C4-2B (cell line): ENCODE measurements around the gene ALOX5AP.

Experiments
- CTCF ChIP-seq: fragments of 450-650 bp; conservative IDR thresholded peaks from 2 replicates; pipeline ENCODE4 v1.5.1; 2017; ENCODE audit warnings: mild to moderate bottlenecking
- ZFX ChIP-seq: fragments of 450-650 bp; IDR thresholded peaks from 2 replicates; pipeline ENCODE4 v1.6.1; 2017

DNA sequence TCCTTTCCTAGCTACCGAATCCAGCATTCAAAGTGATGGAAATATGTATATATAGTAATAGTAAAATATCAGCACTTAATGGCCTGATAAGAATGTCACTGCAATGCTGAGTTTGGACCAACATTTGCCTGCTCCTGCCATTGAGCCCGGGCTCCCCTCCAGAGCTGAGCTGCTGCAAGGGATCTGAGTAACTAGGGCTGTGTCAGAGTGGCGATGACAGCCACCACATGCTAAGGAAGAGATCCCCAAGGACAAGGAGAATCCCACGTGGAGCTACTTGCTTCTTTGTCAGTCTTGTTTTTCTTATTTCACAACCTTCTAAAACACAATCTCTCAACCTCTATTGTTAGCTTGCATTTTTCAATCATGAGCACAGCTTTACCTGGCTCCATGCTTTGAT, 19.5 kb upstream of the ALOX5AP start:
- TF ChIP-seq CTCF (no peak), ZFX (no peak)
